ENCODE measurements around the gene SLC9B1.

SLC9B1 gene

GRCh38 chr4:103019308-103020124 lies at the start of gene SLC9B1:
TSS of gene SLC9B1 (minus strand) at chr4:103019705. CDS start at chr4:102991711, 27,994 bp downstream.
- DNase-seq: peak; percentile 90

GRCh38 chr4:103067841-103068547 lies 48.5 kb upstream of the SLC9B1 start:
- no peak for DNase-seq

- DNase-seq: no peak
Measured at GRCh38 chr4:103060453-103061148, 41.1 kb upstream of the SLC9B1 start.

GRCh38 chr4:103054030-103054429 lies 34.5 kb upstream of the SLC9B1 start:
- DNase-seq: no peak

- no peak for DNase-seq
Measured at GRCh38 chr4:103052779-103053178, 33.3 kb upstream of the SLC9B1 start.

- DNase-seq: no peak
Measured at GRCh38 chr4:103052145-103052544, 32.6 kb upstream of the SLC9B1 start.

GRCh38 chr4:103050736-103051436 lies 31.4 kb upstream of the SLC9B1 start:
- no peak for DNase-seq

GRCh38 chr4:103046416-103047290 lies 27.1 kb upstream of the SLC9B1 start:
- DNase-seq: peak; percentile 35

- DNase-seq: no peak
Measured at GRCh38 chr4:103044183-103044582, 24.7 kb upstream of the SLC9B1 start.

- no peak for DNase-seq
Measured at GRCh38 chr4:103036169-103036568, 16.7 kb upstream of the SLC9B1 start.

- no peak for DNase-seq
Measured at GRCh38 chr4:103032574-103032973, 13.1 kb upstream of the SLC9B1 start.

GRCh38 chr4:103030791-103031190 lies 11.3 kb upstream of the SLC9B1 start:
- no peak for DNase-seq

- DNase-seq: no peak
Measured at GRCh38 chr4:103029300-103029699, 9.8 kb upstream of the SLC9B1 start.

GRCh38 chr4:103026868-103027267 lies 7.4 kb upstream of the SLC9B1 start:
- DNase-seq: no peak

GRCh38 chr4:103024996-103025395 lies 5.5 kb upstream of the SLC9B1 start:
- no peak for DNase-seq

GRCh38 chr4:103021120-103021519 lies 1.6 kb upstream of the SLC9B1 start:
- no peak for DNase-seq

GRCh38 chr4:103018391-103019307 lies 856 bp downstream of the SLC9B1 start:
- no peak for DNase-seq

GRCh38 chr4:103012551-103012950 lies 7.0 kb downstream of the SLC9B1 start:
- no peak for DNase-seq

GRCh38 chr4:103012060-103012459 lies 7.4 kb downstream of the SLC9B1 start:
- DNase-seq: no peak

GRCh38 chr4:103011378-103012025 lies 8.0 kb downstream of the SLC9B1 start:
- DNase-seq: no peak
